Endothelial cell of umbilical vein (primary cell): Measurements from ENCODE around the gene SHOX. TPM values are rescaled to one million over a fixed set of nuclear protein-coding genes. Genes with fewer than 3 reads are reported as not detected.

Source experiments
- BruUV-seq: library from RNA; stranded (reverse); fragments of 400-500 nt; replicated peaks from 2 replicates; lab custom pipeline; 2021; lab: Mats Ljungman, UMichigan
- CTCF ChIA-PET: fragments of 300-600, 350-600 bp; sonication (Branson Sonifier 250); formaldehyde crosslinking; loops from one replicate; lab custom pipeline; 2021; ENCODE audit warnings: antibody characterized with exemption, inconsistent platforms; lab: Charles Lee
- POLR2A ChIA-PET: fragments of 300-600, 350-600 bp; sonication (Branson Sonifier 250); formaldehyde crosslinking; loops from one replicate; lab custom pipeline; 2021; ENCODE audit warnings: antibody characterized with exemption, inconsistent platforms; lab: Charles Lee
- DNase-seq: peaks from one replicate; pipeline ENCODE4 v3.0.0-alpha.2; 2011; ENCODE audit warnings: low read depth, low spot score
- FAIRE-seq: peaks from 2 replicates; lab custom pipeline; 2011; peaks lifted over from hg19 to GRCh38; lab: Jason Lieb, UNC
- H2AFZ ChIP-seq: 2 replicates; pipeline ENCODE4 v1.6.0; 2012; ENCODE audit warnings: low read depth, low read length, control low read depth, inconsistent platforms
- H3K27ac ChIP-seq: 2 replicates; pipeline ENCODE4 v1.5.1; 2011; ENCODE audit warnings: low read depth, mild to moderate bottlenecking, control low read depth, low read length, moderate library complexity; ENCODE audit not compliant: insufficient read depth
- H3K27me3 ChIP-seq, 2 experiments: 2 replicates each; pipeline versions ENCODE4 v1.6.0 to v1.6.1; 2011; ENCODE audit warnings: low read length in 2 of 2, mixed read lengths in 1 of 2; ENCODE audit not compliant: control insufficient read depth in 2 of 2, insufficient read depth in 2 of 2
- H3K36me3 ChIP-seq, 2 experiments: 2 replicates in 1 of 2; 3 replicates in 1 of 2; pipeline ENCODE4 v1.5.1; 2011; ENCODE audit warnings: low read length in 2 of 2, mild to moderate bottlenecking in 1 of 2, moderate library complexity in 1 of 2; ENCODE audit not compliant: control insufficient read depth in 2 of 2, insufficient read depth in 2 of 2; ENCODE audit errors: extremely low read depth in 1 of 2
- H3K4me1 ChIP-seq: 3 replicates; pipeline ENCODE4 v1.5.1; 2011; ENCODE audit warnings: mild to moderate bottlenecking, low read length; ENCODE audit not compliant: control insufficient read depth, insufficient read depth; ENCODE audit errors: extremely low read depth
- H3K4me2 ChIP-seq: 2 replicates; pipeline ENCODE4 v1.6.1; 2011; ENCODE audit warnings: low read length, control low read depth, mixed read lengths; ENCODE audit not compliant: insufficient read depth
- H3K4me3 ChIP-seq, 3 experiments: fragments of 200-600 bp in 1 of 3; sonication (generic), shearing (Covaris generic) in 1 of 3; replicated peaks in 1 of 3; 2 replicates each; pipeline ENCODE4 v1.5.1; 2011 to 2016; ENCODE audit warnings: control low read depth in 3 of 3, low read length in 3 of 3, mild to moderate bottlenecking in 2 of 3, inconsistent platforms in 1 of 3, low read depth in 1 of 3, moderate library complexity in 1 of 3; ENCODE audit not compliant: insufficient read depth in 1 of 3
- H3K79me2 ChIP-seq: 2 replicates; pipeline ENCODE4 v1.6.0; 2012; ENCODE audit warnings: low read length, inconsistent platforms; ENCODE audit not compliant: control insufficient read depth, insufficient read depth
- H3K9ac ChIP-seq: replicated peaks from 2 replicates; pipeline ENCODE3; 2011; ENCODE audit warnings: low read length, control low read depth; ENCODE audit not compliant: insufficient read depth; ENCODE audit errors: extremely low read depth
- H3K9me1 ChIP-seq: replicated peaks from 3 replicates; pipeline ENCODE4 v1.6.0; 2011; ENCODE audit warnings: mild to moderate bottlenecking, low read length; ENCODE audit not compliant: control insufficient read depth, insufficient read depth; ENCODE audit errors: extremely low read depth
- H3K9me3 ChIP-seq: replicated peaks from 2 replicates; pipeline ENCODE4 v1.5.1; 2012; ENCODE audit warnings: low read length, inconsistent platforms; ENCODE audit not compliant: control insufficient read depth, insufficient read depth
- H4K20me1 ChIP-seq: replicated peaks from 2 replicates; pipeline ENCODE3; 2011; ENCODE audit warnings: mild to moderate bottlenecking, low read length; ENCODE audit not compliant: control insufficient read depth, insufficient read depth; ENCODE audit errors: extremely low read depth
- CTCF ChIP-seq, 2 donors: IDR thresholded peaks; 1 replicate in 1 of 2; 2 replicates in 1 of 2; pipeline ENCODE4 v1.5.1; 2011; ENCODE audit warnings: low read length in 2 of 2, mild to moderate bottlenecking in 2 of 2, moderate library complexity in 2 of 2, control low read depth in 1 of 2, inconsistent platforms in 1 of 2, low read depth in 1 of 2; ENCODE audit not compliant: insufficient read depth in 1 of 2; ENCODE audit errors: extremely low read depth in 1 of 2
- EZH2 ChIP-seq: IDR thresholded peaks from 2 replicates; pipeline ENCODE4 v1.6.1; 2012; ENCODE audit warnings: borderline replicate concordance, low read depth, mild to moderate bottlenecking, moderate library complexity, low read length, inconsistent platforms; ENCODE audit not compliant: severe bottlenecking
- FOS ChIP-seq: IDR thresholded peaks from 2 replicates; pipeline ENCODE4 v1.6.1; 2011; ENCODE audit warnings: mild to moderate bottlenecking, low read length, moderate library complexity, borderline replicate concordance; ENCODE audit not compliant: insufficient read depth
- GATA2 ChIP-seq: IDR thresholded peaks from 2 replicates; pipeline ENCODE4 v1.7.0; 2011; ENCODE audit warnings: low read depth, mild to moderate bottlenecking, moderate library complexity, mixed read lengths, low read length; ENCODE audit not compliant: insufficient read length, insufficient read depth
- JUN ChIP-seq: IDR thresholded peaks from 2 replicates; pipeline ENCODE4 v1.6.1; 2011; ENCODE audit warnings: borderline replicate concordance, low read depth; ENCODE audit not compliant: insufficient read length, insufficient read depth
- MAX ChIP-seq: IDR thresholded peaks from 2 replicates; pipeline ENCODE4 v1.6.1; 2011; ENCODE audit not compliant: insufficient read depth, insufficient read length
- MYC ChIP-seq: IDR thresholded peaks from one replicate; pipeline ENCODE4 v1.6.1; 2011; ENCODE audit warnings: mild to moderate bottlenecking, low read depth, low read length
- POLR2A ChIP-seq: IDR thresholded peaks from 2 replicates; pipeline ENCODE4 v1.6.1; 2012; ENCODE audit warnings: low read depth, mild to moderate bottlenecking, control low read depth, low read length
- POLR2AphosphoS5 ChIP-seq: IDR thresholded peaks from 2 replicates; pipeline ENCODE4 v1.6.1; 2012; ENCODE audit warnings: low read depth, mild to moderate bottlenecking, control low read depth, low read length, moderate library complexity; ENCODE audit not compliant: insufficient read depth
- dilution Hi-C: fragments of 300-500 bp; cut with MboI; formaldehyde crosslinking; loops from one replicate; pipeline ENCODE4 v1.15.0; 2019; ENCODE audit warnings: low sequenced_read_pairs; ENCODE audit not compliant: extremely low pct_ligation_motif_present
- intact Hi-C: fragments of 100-400 bp; cut with micrococcal nuclease; formaldehyde crosslinking; loops from one replicate; pipeline ENCODE4 v1.10.0; 2022
- polyA plus RNA-seq, 4 experiments: library from polyadenylated mRNA; depleted of rRNA in 3 of 4; stranded (reverse) in 3 of 4; unstranded in 1 of 4; fragments of >200 nt; gene quantifications; 2 replicates each; pipeline versions ENCODE4 v1.2.1 to v1.2.3, GENCODE V29; 2011 to 2012; ENCODE audit warnings: missing spikeins in 1 of 4
- total RNA-seq: library from RNA; stranded (reverse); gene quantifications from 2 replicates; pipeline ENCODE4 v1.2.3, GENCODE V29; 2021

SHOX gene
- total and polyA plus RNA-seq, 2 donors (not counting 3 experiments of a cell fraction or from before 2014, with no cell fraction given) = not detected

DNA sequence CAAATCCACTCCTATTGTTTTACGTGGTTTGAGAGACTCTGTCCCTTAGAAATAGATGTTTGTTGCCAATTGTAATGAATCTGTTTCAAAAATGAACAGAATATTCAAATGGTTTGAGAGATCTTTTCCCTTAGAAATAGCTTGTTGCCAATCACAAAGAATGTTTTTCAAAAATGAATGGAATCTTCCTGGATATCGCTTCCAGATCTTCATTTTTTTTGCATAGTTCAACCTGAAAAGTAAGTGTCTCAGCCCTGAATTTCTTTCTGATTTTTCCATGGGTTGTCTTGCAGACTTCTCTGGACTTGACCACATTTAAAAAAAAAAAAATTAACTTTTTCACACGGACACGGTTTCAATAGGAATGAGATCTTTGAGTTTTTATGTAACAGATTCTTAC is 22.7 kb downstream of the SHOX start:
- no peak for DNase-seq
- POLR2A ChIA-PET = no interaction called here
- Histone ChIP-seq H3K4me3 (no peak overlapping the region), H3K9me1 (no peaks in the 10 kb centered on the region), H3K27ac (no peak overlapping the region), H4K20me1 (no peaks in the 10 kb centered on the region), H3K79me2 (no peaks in the 10 kb centered on the region), H3K9me3 (no peaks in the 10 kb centered on the region), H3K4me1 (no peaks in the 10 kb centered on the region), H3K36me3 (no peaks in the 10 kb centered on the region), H3K9ac (no peak overlapping the region), H2AFZ (no peak overlapping the region), H3K4me2 (no peak overlapping the region), H3K27me3 (no peaks in the 10 kb centered on the region)
- intact Hi-C loops = no loop called here
- FAIRE-seq = no peak
- no TSS peak for BruUV-seq
- TF ChIP-seq MYC (no peak), EZH2 (no peak), POLR2A (no peak), POLR2AphosphoS5 (no peak), JUN (no peak), MAX (no peak), FOS (no peak), GATA2 (no peak)
- CTCF ChIA-PET = no interaction called here
- dilution Hi-C loops = no loop called here

- ChIA-PET CTCF (no interaction called here), POLR2A (no interaction called here)
- H2AFZ ChIP-seq = no peak overlapping the region
- H3K9me1 ChIP-seq = no peaks in the 10 kb centered on the region
- FAIRE-seq (no peak), DNase-seq (no peak)
- no peaks in the 10 kb centered on the region for H3K27me3 ChIP-seq
- no peaks in the 10 kb centered on the region for H4K20me1 ChIP-seq
- no peak overlapping the region for H3K9ac ChIP-seq
- no TSS peak for BruUV-seq
- H3K4me3 ChIP-seq = no peak overlapping the region
- intact Hi-C loops (no loop called here), dilution Hi-C loops (no loop called here)
- H3K4me2 ChIP-seq = no peak overlapping the region
- H3K4me1 ChIP-seq = no peaks in the 10 kb centered on the region
- TF ChIP-seq FOS (no peak), MYC (no peak), CTCF (IDR thresholded peaks at IDR 0.05; ENCODE audit: extremely low read depth in 1 of 2, insufficient read depth in 1 of 2, low read depth in 1 of 2, low read length in 2 of 2) (no peak), EZH2 (no peak), GATA2 (no peak), JUN (no peak), POLR2AphosphoS5 (no peak), MAX (no peak), POLR2A (no peak)
- H3K9me3 ChIP-seq = peaks cover 4% of the 10 kb centered on the region
- no peaks in the 10 kb centered on the region for H3K79me2 ChIP-seq
- H3K36me3 ChIP-seq = no peaks in the 10 kb centered on the region
- no peak overlapping the region for H3K27ac ChIP-seq
Measured at GRCh38 chrX:661154-661553, 30.6 kb downstream of the SHOX start.
